ENCODE measurements around the gene CRYM.
"Not testable (repeated sequence)": the region's sequence is repeated elsewhere in the genome, so short reads cannot be mapped to it uniquely, and the experiment has no call there.

Gene CRYM

DNA sequence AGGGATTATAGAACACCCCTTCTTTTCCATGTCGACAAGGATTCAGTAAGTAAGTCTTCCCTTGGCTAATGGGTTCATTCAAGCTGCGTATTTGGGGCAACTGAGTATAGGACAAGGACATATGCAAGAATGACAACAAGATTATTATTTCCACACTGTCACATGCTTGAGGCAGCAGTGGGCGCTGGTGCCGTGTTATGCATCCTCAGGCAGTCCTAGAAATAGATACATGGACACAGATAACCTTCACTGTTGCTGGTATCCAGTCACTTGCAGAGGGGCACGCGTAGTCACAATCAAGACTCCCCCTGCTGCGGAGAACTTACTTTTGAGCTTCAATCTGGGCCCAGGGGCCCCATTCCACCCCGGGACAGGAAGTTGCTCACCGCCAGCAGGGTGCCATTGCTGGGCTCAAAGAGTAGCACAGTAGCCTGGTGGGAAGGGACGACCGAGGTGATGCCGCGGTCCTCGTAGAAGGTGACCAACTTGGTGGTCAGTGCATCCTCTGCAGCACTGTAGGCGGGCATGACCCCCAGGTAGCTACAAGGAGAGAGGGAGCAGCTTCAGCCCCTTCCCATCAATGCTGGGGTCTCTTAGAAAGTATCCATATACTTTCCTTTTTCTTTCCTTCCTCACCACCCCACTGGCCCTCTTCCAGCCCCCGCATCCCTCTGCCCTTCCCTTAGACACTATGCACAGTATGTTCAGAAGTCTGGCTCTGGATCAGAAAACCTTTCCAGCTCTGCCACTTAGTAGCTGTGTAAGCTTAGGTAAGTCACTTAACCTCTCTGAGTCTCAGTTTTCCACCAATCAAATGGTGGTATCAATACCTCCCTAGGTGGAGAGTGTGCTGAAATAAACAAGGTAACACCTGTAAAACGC, 804 bp downstream of the CRYM start:
- no peak for DNase-seq (ENCODE audit: low read depth)

DNA sequence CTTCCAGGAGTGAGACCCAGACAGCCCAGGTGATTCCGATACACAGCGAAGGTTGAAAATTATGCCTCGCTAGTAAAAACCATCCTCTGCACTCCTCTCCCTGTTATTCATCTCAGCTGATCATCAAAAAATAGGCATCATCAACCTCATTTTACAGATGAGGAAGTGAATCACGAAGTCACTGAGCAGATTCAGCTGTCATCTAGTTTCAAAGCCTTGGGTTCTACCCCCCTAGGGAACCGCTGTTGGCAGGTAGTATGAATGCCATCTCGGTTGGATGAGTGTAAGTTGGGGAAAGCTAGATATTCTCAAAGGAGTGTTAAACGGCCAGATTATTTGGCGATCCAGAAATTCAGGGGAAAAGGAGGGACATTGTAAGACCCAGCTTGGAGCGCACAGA, 2.0 kb downstream of the CRYM start:
- no peak for DNase-seq (ENCODE audit: low read depth)

DNA sequence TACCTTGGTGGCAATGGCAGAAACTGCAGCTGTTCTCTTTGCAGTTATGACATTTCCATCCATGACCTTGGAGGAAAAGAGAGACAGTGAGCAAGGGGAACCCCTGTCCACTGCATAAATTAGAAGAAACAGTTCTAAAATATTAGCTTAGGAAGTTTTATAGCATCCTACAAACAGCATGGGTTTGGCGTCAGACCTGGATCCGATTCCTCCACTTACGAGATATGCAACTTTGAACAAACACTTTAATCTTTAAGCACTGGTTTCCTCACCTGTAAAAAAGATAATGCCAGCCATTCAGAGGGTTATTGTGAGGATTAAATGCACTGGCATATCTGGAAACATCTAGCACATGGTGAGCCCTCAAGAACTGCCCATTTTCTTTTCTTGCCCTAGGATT, 2.6 kb downstream of the CRYM start:
- DNase-seq (ENCODE audit: low read depth) = no peak

DNA sequence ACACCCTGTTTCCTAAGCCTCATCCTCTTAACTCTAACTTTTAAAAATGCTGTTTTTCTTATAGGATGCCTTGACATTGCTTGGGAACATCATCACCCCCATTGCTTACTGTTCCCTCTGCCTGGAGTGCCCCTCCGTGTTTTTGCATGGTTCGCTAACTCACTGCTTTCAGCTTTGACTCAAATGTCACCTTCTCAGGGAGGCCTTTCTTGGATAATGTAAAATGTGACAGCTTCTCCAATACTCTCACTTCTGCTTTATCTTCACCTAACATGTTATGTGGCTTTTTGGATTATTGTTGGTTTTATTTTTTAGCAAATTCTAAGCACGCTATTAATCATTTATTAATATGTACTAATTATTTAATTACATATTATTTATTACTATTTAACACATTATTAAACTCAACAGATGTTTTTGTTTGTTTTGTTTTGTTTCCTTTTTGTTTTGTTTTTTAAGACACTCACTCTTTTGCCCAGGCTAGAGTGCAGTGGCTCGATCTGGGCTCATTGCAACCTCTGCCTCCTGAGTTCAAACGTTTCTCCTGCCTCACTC, 3.8 kb downstream of the CRYM start:
- no peak for DNase-seq (ENCODE audit: low read depth)

DNA sequence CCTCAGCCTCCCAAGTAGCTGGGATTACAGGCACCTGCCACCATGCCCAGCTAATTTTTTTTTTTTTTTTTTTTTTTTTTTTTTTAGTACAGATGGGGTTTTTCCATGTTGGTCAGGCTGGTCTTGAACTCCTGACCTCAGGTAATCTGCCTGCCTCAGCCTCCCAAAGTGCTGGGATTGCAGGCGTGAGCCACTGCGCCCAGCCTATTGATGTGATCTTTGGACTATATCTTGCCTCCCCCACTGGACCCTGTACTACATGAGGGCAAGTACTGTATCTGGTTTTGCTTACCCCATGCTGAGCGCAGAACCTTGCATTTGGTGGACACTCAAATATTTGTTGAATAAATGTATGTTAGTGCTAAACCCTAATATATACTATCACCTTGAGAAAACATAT, 5.3 kb downstream of the CRYM start:
- DNase-seq (ENCODE audit: low read depth) = not testable (repeated sequence)

DNA sequence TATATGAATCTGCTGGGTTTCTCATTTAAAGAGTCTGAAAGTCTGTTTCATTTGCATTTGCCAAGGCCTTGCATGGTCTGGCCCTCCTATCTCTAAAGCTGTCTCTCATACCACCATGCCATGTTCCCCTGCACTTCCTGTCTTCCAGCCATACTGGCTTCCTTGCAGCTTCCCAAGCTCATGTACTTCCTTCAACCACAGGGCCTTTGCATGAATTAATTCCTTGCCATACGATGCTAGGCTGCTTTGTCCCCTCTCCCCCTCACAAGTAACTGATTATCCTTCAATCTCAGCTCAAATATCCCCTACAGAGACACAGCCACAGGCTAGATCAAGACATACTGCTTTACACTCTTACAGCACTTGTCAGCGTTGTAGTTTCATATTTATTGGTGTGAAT, 5.8 kb downstream of the CRYM start:
- no peak for DNase-seq (ENCODE audit: low read depth)

DNA sequence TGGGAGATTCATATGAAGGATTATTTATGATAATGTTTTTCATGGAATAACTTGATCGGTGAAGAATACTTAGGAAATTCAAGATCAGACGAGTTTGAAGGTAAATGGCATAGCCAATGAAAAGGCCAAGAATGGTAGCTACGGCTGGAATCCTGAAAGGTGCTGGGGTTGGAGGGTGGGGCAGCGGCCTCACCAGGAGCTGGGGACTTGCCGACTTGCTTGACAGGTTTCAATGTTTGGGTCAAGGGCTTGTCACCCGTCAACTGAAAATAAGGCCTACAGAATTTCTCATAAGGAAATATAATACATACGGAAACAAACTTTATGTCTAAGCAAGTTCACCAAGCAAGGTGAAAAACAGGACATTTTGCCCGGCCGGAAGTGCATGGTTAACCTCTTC, 9.9 kb downstream of the CRYM start:
- DNase-seq (ENCODE audit: low read depth) = no peak

DNA sequence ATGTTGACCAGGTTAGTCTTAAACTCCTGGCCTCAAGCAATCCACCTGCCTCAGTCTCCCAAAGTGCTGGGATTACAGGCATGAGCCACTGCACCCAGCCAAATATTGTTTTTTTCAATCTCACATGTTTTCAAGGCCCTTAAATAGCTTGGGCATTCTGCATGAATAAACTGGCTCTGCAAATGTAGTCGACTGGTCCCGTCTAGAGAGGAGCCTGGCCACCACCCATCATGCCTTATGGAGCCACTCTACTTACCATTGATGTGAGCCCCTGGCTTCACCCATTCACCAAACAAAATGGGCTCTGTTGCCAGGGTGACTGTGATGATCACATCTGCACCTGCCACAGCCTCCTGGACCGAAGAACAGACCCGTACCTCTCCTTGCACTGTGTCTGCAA, 10.8 kb downstream of the CRYM start:
- no peak for DNase-seq (ENCODE audit: low read depth)

DNA sequence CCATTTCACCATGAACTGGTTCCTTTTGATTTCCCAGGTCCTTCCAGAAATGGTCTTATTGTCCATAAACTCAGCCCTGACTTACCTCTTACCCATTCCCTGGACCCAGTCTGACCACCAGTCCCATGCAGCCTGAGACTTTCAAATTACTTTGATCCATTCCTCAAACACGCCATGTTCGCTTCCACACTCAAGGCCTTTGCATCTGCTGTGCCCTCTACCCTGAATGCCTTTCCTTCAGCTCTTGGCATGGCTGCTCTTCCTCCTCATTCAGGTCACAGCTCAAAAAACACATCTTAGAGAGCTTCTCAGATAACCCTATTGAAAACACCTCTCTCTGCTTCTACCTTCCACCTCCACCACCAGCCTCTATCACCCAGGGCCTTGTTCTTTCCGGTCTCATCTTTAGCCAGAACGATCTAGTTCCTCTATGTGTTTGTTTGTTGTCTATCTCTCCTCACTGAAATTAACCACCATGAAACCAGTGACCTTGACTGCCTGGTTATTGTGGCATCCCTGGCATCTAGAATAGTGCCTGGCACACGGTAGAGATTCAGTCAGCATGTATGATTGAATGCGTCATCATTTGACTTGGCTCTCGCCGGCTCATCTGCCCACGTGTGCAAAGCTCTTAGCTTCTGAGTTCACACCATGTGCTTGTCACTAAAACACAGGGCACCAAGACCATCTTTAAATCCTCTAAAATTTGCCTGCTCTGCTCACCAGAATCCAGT, 12.8 kb downstream of the CRYM start:
- DNase-seq (ENCODE audit: low read depth) = no peak

DNA sequence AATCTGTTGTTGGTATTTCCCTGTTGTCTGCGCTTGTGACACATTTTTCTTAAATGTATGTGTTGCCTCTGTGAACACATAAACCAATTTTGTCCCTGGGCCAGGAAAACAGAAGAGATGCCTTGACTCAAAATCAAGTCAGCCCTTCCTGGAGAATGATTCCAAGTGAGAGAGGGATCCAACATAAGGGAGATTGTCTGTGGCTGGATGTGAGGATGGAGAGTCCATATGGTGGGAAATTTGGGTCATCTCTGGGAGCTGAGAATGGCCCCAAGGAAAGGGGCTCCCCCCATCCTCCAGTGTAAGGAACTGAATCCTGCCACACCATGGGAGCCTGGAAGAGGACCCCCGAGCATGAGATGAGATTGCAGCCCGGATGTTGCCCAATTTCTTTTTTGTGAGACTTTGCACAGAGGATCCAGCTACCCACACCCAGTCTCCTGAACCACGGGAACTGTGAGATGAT, 13.5 kb downstream of the CRYM start:
- no peak for DNase-seq (ENCODE audit: low read depth)

DNA sequence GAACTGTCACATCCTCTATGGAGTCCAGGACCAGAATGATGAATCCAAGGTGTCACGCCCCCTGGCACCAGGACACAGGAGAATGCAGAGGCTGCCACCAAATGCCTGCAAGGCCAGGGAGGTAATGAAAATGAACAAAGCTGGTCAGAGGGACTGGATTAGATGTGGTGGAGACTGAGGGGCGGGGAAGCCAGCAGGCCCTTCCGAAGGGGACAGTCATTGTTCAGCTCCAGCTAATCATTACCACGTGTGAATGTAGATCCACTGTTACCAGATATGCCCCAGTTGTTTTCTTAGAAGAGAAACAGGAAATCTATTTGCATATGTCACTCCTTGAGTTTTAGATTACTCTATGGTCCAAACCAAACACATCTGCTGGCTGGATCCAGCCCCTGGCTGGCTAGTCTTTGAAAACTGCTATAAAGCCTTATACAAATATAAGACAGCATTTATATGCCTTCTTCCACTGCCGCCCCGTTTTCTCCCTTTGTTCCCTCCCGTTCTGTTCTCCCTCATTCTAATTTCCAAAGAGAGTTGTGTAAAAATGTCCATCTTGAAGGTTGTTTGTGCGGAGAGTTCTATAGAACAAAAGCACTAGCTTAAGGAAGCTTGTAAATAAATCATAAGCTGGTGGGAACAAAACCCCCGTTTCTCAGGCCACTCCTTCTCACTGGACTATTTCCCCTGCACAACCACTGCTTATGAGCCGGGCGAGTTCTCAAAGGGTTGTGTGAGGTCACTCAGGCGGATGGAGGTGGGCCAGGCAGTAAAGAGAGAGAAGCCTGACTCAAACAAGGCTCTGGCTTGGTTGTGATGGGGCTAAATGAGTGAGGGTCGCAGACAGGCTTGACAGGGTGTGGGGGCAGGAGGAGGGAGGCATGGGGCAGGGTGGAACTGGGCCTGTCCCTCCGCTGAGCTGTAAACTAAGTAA, 14.2 kb downstream of the CRYM start:
- DNase-seq (ENCODE audit: low read depth) = no peak

DNA sequence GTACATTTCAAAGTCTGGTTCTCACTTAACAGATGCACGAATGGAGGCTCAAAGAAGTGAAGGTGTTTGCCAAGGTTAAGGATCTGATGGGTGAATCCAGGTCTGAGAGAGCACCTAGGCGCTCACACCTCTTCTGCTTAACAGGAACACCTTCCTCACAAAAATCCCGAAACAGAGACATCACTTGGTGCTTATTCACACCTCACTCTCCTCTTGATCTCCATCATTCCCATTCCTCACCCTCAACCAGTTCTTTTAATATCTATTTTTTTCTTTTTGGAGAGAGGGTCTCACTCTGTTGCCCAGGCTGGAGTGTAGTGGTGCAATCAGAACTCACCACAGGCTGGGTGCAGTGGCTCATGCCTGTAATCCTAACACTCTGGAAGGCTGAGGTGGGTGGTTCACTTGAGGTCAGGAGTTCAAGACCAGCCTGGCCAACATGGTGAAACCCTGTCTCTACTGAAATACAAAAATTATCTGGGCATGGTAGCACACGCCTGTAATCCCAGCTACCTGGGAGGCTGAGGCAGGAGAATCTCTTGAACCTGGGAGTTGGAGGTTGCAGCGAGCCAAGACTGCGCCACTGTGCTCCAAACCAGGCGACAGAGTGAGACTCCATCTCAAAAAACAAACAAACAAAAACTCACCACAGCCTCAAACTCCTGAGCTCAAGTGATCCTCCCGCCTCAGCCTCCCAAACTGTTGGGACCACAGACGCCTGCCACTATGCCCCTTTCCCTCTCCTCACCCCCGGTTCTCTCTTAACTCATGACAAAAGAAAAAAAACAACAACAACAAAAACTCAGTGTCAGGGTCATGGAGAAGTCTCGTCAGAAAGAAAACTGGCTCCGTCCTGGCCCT, 15.1 kb downstream of the CRYM start:
- no peak for DNase-seq (ENCODE audit: low read depth)

DNA sequence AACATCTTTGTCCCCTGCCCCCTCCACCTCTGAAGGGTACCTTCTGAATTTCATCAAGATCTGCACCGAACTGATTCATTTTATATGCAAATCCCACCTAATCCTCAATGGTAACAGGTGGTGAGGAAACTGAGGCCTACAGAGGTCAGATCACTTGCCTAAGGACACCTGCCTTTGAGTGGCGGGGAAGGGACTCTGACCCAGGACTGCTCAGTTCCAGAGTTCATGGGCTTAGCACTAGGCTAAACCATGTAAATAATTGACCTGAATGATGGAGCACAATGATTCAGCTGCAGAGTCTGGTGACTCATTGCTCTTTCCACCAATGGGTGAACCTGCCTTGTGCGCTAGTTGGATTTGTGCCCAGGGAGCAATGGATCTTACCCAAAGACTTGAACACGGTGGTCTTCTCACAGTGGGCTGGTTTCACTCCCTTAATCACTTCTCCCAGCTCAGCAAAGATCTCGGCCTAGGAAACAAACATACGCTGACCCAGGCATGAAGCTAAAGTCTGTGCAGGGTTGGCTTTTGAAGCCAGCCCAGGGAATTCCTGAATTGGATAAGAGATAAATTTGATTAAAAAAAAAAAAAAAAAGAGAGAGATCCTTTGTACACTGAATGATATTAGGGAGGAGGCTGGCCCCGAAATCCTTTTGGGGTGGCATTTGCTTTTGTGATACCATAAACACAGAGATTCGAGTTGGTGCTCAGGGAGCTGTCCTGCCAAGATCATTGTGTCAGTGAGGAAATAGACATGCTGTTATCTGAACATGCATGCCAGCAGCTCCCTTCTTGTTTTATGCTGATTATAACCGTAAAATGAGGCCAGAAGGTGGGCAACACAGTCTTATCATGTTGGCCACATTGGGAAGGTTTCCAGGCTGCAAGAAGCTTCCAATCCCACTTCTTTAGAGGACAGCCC, 17.0 kb downstream of the CRYM start:
- DNase-seq (ENCODE audit: low read depth) = no peak

DNA sequence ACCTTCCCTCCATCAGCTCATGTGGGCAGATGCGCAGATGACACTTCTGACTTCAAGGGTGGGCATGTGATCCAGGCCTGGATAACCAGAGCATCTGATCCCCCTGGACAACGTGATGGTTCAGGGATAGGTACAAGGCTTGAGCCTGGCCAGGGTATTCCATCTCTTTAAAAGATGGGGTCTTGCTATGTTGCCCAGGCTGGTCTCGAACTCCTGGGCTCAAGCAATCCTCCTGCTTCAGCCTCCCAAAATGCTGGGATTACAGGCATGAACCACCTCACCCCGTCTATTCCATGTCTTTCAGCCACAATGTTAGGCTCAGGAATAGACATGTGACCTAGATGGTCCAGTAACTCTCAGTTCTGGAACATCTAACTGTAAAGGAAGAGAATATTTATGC, 20.8 kb downstream of the CRYM start:
- no peak for DNase-seq (ENCODE audit: low read depth)

DNA sequence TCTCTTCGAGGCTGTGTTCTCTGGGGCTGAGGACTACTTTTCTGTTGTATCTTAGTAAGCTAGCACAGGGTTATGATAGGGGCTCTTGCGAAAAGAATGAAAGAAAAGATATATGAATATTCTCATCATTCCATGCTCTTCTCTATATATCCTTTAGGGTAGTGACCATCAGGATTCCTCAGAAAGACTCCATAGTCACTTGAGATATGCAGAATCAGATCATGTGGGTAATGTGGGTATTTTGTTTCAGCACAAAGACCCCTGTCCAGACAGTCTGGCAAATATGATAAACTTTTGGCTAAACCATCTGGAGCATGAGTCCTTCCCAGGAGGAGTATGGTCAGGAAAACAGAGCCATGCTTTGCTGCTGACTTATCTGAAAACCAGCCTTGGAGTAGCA, 21.5 kb downstream of the CRYM start:
- no peak for DNase-seq (ENCODE audit: low read depth)

DNA sequence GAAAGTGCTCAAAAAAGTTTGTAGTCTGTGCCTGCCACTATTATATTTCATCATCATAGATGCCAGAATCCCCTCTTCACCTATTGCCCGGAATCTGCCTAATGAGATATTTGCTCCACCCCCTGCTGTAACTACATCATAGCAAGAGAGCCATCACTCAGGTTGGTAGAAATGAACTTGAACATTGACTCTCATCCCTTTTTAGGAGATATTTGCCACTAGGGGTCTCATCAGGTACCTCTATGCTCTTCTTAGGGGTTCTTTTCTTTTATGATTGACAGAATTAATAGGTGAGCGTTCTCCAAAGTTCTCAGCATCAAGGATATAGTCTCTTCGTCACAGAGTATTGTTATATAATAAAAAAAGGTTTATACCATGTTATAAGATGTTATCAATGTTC, 24.6 kb downstream of the CRYM start:
- no peak for DNase-seq (ENCODE audit: low read depth)

DNA sequence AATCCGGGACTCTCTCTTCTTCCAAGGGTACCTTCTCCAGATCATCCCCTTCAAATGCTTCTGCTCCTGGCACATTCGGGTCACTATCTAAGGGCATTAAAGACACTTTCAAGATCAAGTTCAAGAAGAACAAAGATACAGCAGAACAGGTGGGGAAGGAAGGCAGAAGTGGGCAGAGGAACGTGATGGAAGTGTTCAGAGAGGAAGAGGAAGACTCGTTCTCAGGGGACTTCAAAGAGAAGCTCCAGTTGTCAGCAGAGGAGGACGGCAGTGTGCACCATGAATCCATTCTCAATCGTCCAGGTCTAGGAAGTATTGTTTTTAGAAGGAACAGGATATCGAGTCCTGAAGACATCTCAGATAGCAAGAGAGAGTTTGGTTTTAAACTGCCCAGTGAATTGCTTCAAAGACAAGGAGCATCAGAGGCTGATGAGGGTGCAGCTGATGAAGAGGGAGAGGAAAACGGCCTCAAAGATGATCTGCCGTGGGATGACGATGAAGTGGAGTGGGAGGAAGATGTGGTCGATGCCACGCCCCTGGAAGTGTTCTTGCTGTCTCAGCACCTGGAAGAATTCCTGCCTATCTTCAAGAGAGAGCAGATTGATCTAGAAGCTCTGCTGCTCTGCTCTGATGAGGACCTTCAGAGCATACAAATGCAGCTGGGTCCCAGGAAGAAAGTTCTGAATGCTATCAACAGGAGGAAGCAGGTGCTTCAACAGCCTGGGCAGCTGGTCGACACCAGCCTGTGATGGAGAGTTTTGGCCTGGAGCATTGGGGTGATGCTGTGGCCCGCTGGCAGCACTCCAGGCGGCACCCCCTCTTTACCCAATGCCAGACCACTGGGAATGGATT, 27.8 kb downstream of the CRYM start:
- no peak for DNase-seq (ENCODE audit: low read depth)

DNA sequence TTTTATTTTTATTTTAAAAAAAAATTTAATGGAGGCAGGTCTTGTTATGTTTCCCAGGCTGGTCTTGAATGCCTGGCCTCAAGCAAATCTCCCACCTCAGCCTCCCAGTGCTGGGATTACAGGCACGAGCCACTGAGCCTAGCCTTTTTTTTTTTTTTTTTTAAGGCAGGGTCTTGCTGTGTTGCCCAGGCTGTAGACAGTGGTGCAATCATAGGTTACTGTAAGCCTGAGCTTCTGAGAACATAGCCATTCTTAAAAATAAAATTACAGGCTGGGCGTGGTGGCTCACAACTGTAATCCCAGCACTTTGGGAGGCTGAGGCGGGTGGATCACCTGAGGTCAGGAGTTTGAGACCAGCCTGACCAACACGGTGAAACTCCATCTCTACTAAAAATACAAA, 29.9 kb downstream of the CRYM start:
- DNase-seq (ENCODE audit: low read depth) = not testable (repeated sequence)
